Activated T-cell treated with anti-CD3 and anti-CD28 coated beads for 48 hours (primary cell): ENCODE results near the gene WDFY2.

Source experiments
- DNase-seq: peaks from one replicate; pipeline ENCODE4 v3.0.0-alpha.2; 2020; ENCODE audit warnings: low read depth

The WDFY2 gene

DNA sequence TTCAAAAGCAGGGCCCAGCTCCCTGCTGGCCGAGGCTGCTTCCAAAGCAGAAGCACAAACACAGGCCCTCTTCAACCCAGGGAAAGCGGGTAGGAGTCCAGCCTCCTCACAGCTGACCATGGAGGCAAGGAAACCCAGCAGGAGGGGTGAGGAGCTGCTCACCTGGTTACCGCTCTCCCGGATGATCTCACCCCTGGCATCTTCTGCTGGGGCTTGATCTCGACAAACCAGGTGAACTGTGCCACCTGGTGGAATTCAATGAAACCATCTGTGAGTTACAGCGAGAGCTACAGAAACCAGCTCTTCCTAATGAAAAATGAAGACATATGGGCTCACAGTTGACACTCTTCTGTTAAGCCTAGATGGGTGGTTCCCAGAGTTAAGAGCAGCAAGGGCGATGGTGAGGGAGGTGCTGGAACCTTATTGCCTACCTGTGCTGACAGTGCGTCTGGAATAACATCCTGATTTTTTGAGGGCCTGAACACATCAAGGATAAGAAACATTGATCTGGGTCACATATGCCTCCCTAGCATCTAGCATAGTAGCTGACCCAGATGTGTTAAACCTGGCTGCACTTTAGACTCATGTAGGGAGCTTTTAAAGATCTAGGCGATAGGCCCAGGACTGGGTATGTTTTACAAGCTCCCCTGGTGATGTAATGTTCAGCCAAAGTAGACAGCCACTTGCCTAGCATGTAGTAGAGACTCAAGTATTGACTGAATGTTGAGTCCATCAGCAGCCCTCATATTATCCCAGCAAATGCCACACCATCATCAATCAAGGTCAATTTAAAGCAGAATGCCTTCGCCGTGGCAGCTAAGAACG, 213.6 kb downstream of the WDFY2 start:
- peak; percentile 45 for DNase-seq

DNA sequence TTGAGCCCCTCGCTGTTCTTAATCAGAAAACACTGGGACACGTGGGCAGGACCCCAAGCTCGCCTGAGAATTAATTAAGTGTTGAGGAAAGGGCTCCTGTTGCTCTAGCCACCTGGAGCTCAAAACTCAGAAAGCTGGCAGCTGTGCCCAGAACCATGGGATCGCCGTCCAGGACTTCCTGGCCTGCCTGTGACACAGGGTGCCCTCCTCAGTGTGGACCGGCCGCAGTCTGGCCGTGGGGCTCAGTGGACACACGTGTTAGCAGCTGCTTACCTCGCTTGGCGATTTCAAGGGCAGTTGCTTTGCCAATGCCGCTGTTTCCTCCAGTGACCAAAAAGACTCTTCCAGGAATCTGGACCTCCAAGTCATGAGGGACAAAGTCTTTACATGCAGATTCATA, 215.0 kb downstream of the WDFY2 start:
- no peak for DNase-seq

DNA sequence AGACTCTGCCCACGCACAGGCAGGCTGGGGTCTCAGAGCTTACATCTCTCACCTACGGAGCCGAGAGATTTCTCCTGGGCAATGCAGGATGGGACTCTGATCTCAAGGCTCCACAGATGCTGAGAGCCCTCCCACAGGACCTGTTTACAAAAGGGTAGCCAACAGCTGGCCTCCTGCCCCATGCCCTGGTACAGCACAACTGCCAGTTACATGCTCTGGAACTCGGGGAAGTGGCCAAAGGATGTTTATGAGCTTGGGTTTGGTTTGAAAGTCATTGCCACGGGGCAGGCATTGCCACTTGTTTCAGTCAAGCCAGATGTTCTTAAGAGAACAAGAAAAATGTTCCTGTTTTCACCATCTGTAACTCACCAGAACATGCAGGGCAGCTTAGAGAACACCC, 216.2 kb downstream of the WDFY2 start:
- no peak for DNase-seq

DNA sequence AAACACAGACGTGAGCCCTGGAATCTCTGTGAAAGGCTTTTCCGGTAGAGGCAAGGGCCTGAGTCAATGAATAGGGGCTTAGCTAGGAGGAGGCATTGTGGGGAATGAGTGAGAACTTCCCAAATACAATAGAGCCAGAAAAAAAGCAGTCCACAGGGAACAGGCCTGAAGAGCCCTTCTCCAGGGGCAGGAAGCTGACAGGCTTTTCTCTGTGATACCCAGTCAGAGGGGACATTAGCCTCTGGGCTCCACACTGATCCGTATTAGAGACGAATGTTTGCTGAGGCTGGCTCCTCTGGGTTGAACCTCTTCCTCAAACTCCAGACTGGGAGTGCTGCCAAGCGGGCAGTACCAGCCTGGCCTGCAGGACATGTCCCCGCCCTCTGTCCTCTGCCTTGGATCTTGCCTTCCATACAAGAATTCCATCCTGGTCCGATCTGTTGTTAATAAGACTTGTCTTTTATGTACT, 217.4 kb downstream of the WDFY2 start:
- no peak for DNase-seq

DNA sequence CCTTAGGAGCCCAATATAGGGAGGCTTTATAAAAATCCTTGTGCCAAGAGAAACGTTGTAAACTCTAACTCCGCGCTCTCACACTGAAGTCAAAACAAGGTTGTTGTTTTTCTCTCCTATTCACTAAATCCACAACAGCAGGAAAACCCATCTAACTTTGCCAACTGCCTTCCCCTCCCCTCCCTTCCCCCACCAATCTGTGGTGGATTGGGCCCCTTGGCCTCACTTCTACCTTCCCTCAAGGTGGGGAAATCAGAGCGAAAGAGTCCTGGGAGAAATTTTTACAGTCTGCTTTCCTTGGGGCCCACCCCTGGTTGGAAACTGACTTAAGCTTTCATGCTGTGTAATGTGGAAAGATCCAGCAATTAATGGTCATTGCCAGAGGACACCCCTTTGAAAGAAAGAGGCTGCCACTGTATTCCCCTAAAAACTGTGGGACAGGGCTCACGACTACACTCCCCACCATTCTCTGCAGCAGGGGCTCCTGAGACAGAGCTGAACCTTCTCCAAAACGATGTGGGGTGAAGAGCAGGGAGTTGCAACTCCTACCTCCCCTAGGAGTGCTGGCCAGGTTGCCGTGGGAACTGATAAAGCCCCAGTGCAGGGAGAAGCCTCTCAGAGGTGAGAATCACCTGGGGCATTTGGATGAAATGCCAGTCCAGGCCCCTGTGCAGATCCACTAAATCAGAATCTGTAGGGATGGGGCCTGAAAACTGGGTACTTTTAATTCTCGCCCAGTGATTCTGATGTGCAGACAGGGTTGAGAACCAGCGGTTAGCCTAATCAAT, 218.6 kb downstream of the WDFY2 start:
- DNase-seq, result no peak

DNA sequence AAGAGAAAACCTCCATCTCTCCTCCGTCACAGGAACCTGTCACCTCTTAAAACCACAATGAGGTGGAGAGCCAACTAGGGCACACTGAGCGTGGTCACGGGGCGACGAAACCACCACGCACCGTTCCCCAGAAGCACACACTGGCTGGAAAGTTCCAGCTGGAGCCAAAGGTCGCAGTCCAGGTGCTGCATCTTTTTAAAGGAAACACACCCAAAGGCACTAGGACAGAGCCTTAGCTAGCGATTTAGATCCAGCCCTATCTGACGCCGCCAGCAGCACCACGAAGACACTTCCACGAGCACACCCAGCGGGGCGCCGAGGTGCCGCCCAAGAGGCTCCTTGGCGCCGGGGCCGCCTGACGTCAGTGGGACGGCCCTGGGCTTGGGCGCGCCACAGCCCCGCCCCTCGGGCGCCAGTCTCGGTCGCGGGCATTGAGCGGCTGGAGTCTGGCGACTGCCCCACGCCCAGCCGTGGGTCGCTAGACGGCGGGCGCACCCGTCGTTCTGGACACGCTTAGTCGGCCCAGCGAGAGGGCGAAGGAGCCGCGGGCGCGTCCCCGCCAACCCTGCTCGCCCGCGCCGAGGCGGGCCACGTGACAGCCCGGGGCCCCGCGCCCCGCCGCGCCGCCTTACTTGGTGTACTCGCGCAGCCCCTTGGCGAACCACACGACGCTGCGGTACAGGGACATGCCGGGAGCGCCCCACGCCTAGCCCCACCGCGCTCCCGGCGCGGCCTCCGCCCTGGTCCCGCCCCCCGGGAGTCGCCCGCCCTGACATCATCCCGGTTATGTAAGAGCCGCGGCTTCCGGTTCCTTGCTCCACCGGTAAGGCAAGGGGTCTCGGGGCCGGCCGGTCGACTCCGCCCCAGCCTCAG, 219.4 kb downstream of the WDFY2 start, which contains the start of gene DHRS12:
TSS of gene DHRS12 (minus strand) at position 742 of the 873 bp plus-strand sequence. CDS start 4,504 bp downstream, outside the sequence.
- DNase-seq, result peak; percentile 82

DNA sequence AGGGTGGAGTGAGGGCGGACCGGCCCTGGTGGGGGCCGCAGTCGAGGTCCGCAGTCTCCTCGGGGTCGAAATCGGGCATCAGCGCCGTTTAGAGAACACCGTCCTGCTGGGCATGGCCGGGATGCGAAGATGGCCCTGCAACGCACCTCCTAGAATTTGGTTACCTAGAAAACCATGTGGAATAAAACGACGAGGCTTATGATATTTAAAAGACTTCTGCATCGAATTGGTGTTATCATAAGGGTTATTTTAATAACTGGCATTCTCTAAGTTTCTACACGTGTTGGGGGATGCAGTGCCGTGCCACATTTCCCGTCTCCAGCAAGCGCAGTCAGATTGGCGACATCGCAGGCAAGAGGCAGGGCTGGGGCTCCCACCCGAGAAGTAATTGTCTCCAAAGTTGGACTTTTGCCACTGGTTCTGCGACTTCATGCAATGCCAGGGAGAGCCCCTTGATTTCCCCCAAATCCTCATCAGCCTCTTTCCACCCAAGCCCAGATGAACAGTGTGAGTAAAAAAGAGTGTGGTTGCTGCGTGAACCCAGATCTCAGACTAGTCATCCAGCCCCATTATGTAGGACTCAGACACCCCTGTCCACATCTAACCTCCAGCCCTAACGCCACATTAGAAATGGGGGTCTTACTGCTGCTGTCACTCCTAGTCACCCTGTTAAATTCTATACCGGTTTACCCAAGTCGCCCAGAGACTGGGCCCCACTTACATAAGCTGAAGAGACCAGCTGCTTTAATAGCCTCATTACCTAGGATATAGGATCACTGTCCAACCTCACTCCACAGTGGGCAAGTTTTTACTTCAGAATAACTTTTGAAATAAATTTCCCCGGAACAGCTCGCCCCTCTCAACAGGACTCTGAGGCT, 220.3 kb downstream of the WDFY2 start:
- DNase-seq, result no peak

DNA sequence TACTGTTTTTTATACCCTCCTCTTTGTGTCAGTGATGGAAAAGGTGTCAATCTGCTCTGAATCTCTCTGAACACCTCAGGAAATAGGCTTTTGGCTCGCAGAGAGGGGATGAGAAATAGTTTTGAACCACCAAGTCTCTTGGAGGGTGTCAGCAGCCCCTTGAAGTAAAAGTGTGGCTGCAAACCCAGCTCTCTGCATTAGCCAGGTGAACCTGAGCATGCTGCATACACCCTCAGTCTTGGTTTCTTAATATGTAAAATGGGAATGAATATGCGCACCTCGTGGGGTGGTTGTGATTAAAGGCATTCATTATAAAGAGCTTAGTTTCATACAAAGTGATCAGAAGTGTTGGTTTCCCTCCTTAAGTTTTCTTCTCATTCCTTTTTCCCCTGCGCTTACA, 221.1 kb downstream of the WDFY2 start:
- DNase-seq, result no peak

DNA sequence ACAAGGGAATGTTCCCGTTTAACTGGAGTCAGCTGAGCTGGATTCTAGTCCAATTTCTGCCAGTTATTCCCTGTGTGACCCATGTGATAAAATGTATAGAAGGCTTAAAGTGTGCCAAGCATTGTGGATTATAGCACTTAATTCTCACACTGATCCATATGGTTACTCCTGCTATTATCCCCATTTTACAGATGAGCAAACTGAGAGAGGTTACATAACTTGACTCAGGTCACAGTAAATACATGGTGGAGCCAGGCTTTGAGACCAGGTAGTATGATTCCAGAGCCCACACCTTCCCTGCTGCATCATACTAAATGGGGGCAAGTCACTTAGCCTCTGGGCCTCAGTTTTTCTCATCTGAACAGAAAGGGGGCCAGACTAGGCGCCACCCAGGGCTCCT, 221.7 kb downstream of the WDFY2 start:
- no peak for DNase-seq

DNA sequence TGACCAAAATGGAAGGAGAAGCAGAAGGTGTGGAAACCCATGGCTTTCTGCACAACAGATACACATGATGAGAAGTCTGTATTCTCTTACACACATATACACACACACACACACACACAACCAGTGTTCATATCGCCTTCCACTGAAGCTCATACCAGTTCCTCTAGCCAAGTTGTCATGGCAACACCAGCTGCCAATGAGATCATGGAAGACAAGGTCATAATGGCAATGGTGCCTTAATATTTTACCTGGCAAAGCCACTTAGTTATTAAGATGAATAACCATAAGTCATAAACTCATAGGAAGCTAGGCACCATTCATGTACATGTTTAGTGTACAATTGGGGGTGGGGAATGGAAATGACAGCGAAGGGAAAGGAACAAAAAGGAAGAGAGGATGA, 222.3 kb downstream of the WDFY2 start:
- DNase-seq, result no peak

DNA sequence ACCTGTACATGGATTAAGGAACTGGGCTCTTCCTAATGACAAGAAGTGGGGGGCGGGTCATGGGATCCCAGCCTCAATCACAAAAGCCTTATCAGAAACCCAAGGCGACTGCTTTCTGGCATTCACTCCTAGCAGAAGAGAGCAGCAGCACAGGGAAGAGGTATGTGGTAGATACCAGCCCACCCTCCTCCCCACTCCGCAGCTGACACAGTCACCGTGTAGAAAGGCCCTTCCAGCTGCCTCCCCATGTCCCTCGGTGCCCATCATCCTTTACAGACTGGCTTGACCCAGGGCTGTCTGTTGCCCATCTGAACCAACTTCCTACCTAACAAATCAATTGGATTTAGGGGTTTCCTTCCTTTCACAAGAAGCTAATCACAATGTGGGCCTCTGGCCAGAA, 222.8 kb downstream of the WDFY2 start:
- DNase-seq, result no peak

DNA sequence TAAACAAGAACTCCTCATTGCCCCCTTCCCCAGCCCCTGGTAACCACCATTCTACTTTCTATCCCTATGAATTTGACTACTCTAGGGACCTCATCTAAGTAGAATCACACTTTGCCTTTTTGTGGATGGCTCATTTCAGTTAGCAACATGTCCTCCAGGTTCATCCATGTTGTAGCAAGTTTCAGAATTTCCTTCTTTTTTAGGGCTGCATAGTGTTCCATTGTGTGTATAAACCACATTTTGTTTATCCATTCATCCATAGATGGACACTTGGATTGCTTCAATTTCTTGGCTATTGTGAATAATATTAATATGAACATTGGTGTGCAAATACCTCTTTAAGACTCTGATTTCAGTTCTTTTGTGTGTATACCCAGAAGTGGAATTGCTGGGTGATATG, 224.5 kb downstream of the WDFY2 start:
- DNase-seq, result no peak

DNA sequence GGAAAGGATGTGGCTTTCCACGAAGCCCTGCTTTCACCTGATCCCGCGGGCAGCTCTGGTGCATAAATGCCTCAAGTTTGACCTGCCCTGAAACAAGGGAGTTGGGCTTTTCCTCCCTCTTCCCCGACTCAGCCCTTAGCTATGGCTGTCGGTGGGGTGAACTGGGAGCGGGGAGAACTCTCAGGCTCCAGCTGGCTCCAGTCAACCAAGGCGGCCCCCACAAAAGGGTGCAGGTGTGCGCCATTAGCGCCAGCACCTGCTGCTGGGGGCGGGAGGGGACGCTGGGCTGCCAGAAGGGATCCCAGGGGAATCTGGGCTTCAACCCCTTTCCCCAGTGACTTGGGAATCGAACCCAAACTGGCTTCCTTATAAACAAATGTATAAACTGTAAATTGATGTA, 226.8 kb downstream of the WDFY2 start:
- no peak for DNase-seq

DNA sequence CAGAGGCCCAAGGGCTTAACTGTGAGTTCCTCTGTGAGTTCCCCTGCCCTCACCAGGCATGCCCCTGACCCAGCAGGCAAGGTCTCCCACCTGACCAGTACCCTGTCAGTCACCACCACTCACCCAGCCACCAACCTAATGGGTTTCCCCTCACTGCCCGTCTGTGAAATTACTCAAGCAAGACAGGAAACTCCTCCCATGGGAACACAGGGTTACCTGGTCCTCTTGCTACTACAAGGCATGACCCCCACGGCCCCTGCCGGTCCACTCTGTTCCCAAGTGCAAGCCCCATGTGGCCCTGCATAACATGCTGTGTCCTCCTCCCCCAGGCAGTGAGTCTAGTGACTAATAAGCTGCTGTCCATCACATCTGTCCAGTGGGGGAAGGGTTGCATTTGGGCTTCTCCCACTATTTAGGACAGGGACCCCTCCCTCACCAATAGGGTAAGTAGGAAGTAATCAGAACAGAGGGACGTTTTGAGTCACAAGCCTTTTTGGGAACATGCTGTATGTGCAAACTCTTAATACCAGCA, 227.7 kb downstream of the WDFY2 start:
- no peak for DNase-seq

DNA sequence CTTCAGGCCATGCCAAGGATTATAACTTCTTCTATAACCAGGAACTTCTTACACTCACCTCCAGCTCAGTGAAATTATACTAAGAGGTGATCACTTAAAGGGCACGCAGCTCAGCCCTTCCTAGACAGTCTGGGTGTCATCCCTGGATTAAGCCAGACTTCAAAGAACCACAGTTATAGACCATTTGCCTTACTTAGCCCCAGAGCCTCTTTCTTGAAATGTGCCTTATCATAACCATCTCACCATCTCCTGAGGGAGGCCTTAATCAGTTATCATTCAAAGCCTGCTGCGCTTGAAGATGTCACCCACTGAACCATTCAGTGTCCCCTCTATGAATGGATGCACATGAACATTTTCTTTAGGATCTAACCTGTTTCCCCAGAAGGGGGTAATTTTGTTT, 229.8 kb downstream of the WDFY2 start:
- DNase-seq, result no peak

DNA sequence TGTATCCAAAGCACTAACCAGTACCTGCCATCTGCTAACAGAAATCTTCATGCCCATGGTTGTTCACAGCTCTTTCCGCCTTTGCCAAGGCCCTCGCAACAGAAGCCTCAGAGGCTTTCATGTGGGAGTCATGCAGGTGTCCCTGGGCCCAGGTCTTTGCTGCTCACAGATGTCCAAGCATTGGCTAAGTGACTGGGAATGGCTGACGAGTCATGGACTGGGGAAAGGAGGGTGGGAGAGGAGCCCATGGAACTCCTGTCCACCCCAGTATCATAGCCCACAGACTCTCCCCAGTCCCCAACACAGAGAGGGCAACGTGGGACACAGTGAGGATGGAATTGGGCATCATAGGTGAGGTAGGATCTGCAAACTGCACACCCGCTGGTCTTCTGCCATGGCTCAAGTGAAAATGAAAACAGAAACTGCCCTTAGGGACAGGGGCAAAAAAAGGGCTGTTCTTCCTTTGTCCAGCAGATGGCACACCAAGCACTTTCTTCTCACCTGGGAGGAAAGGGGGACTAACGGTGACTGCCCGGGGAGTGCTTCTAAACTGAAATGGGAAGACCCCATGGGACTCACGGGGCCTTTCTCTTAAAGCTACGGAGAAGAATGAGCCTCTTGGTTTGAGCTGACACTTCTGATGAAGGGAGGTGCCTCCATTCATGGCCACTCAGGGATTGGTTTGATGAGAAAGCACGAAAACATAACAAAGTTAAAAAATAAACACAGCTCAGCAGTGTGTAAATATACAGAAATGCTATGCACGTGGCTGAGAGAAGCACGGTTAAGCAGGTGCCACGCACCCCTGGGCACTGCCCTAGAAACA, 230.8 kb downstream of the WDFY2 start:
- peak; percentile 67 for DNase-seq

DNA sequence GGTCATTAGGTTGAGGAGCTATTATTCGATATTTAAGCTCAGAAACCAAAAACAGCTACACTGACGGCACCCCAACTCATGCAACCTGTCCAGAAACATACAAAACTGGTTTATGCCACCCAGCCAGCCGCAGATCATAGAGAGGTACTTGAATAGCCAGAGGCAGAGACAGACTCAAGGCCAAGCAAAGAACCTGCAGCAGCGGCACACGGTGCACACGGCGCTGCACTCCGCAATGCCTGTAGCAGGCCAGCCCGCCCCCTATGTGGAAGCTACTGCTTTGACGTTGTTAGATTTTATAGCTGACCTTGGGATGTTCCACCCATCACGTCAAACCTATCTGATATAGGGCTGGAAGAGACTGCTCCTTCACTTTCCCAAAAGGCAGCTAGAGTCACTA, 231.6 kb downstream of the WDFY2 start:
- no peak for DNase-seq

DNA sequence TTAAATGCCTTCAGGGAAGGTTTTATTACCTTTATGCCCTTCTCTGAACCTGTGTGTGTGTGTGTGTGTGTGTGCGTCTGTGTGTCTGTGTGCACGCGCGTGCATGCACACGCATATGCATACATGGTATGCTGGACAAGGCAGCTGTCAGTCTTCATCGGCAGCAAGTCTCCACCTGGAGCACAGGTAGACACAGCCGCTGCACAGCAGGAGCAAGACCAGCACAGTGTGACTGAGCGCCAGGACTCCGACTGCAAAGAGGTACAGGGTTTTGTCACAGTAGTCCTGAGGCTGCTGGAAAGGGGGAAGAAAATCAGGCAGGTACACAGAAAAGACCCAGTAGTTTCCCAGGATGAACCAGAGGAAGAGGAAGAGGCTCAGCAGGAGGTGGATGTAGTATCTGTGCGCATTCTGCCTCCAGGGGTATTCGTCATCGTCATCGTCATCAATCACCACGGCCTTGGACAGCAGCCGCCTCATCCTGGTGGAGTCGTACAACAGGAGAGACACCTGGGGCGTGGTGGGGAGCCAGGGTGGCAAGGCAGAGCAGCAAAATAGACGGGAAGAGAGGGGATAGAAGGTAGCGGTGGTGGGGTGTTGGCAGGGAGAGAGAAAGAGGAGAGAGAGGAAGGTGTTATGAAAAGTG, 232.5 kb downstream of the WDFY2 start:
- no peak for DNase-seq
